ENCODE results near the gene BTBD19. TPM values are rescaled to one million over a fixed set of nuclear protein-coding genes. Genes with fewer than 3 reads are reported as not detected.
A peak's percentile ranks its signal among the peaks of the same experiment; 100 is the strongest.

The BTBD19 gene
- total RNA-seq, 1 donor from 2014 or later = 1.4 TPM

DNA sequence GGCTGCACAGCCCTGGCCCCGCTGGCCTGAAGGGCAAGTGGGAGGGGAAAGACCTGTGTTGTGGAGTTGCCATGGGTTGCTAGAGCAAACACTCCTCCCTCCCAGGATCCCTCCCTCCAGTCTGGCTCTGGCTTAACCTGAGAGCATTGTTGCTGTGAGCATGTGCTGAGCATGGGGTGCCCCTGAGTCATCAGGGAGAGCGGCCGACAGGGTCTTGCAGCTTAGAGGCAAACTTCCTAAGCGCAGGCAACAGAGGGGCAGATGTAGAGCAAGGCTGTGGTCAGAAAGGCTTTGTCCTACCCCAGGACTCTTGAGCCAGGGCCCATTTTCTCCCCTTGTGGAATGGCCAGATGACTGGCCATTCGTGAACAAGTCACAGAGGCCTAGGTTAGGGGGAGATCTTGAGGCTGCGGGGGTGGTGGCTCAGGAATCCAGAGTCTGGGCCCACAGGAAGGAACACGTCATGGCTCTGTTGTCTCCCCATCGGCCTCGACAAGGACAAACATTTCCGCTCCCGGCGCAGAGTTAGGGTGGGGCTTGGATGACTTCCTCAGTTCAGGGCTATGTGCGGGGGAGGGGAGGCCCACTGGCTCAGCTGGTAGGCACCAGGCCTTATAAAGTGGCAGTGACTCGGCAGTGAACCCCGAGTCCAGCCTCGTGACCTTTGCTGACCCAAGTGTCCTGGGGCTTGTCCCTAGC is 810 bp upstream of the BTBD19 start:
- Histone ChIP-seq H3K4me3 (no peak overlapping the region), H3K4me2 (peak overlapping the region; percentile 71), H4K20me1 (ENCODE audit: low read depth) (peaks cover 1% of the 10 kb centered on the region), H3K9ac (no peak overlapping the region), H3K4me1 (peaks cover 44% of the 10 kb centered on the region), H3F3A (ENCODE audit: low read depth) (peaks cover 20% of the 10 kb centered on the region), H3K36me3 (no peaks in the 10 kb centered on the region), H3K27ac (peak overlapping the region; percentile 18), H3K79me2 (ENCODE audit: low read depth) (no peaks in the 10 kb centered on the region), H3K27me3 (no peaks in the 10 kb centered on the region), H2AFZ (replicated peaks) (no peak overlapping the region), H3K9me3 (ENCODE audit: low read depth) (no peaks in the 10 kb centered on the region)
- DNase-seq (ENCODE audit: low spot score) = peak; percentile 79
- TF ChIP-seq CTCF (IDR thresholded peaks at IDR 0.05) = no peak
- no peak for TF ChIP-seq EZH2 (IDR thresholded peaks at IDR 0.05)
- TF ChIP-seq EZH2phosphoT487 (IDR thresholded peaks at IDR 0.05) = no peak
- Mint-ChIP-seq H3K9me3 (no peaks in the 10 kb centered on the region), H3K4me3 (peak overlapping the region; percentile 78), H3K4me1 (peaks cover 64% of the 10 kb centered on the region), H3K36me3 (peaks cover 9% of the 10 kb centered on the region), H3K27me3 (ENCODE audit: insufficient read depth, low read depth) (peaks cover 15% of the 10 kb centered on the region), H3K27ac (peak overlapping the region; percentile 100)

DNA sequence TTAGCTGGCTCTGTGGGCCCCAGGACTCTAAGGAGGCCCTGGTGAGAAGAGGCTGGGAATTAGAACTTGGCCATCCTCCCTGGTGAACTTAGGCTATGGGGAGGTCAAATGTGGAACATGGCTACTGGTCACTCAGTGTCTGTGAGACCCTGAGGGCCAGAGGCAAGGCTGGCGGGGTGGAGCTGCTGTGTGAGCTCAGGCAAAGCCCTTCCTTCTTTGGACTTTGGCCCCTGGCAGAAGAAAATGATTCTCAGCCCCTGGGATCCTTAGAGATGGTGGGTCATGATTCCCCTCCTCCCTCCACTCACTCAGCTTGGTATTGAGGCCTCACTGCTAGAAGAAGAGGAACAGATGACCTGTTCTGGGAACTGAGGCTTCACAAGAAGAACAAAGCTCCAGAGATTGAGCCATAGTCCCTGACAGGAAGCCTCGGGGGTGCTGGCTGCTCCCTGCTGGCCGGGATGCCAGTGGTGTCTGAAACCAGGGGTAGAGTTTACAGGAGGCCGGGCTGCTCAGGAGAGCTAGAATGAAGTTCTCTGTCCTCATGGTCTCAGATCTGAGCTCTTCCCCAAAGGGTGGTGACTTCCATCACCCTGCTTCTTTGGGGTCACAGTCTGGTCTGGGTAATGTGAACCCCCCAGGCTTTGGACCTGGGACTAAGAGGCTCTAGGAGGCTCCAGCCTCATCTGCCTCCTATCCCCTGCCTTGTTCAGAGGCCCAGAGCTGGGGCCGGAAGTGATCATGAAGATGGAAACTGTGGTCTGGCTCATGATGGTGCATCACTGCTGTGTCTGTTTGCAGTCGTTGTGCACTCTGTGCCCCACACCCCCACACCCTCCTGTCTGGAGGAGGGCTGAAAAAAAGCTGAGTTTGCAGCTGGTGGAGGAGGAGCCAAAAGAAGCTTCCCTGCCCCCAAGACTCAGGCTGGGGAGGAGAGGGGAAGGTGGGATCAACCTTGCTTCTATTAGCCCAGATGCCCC is 905 bp downstream of the BTBD19 start:
- H3K9me3 Mint-ChIP-seq = no peaks in the 10 kb centered on the region
- no peak overlapping the region for H3K27ac ChIP-seq

More for the DNA sequence above, 905 bp downstream of the BTBD19 start:
- H4K20me1 ChIP-seq (ENCODE audit: low read depth) = no peaks in the 10 kb centered on the region
- no peaks in the 10 kb centered on the region for H3K79me2 ChIP-seq (ENCODE audit: low read depth)
- H3K4me1 Mint-ChIP-seq = peaks cover 60% of the 10 kb centered on the region
- no peaks in the 10 kb centered on the region for H3K36me3 ChIP-seq
- H3K9ac ChIP-seq = no peak overlapping the region
- no peak for DNase-seq (ENCODE audit: low spot score)
- H3K36me3 Mint-ChIP-seq = peaks cover 6% of the 10 kb centered on the region
- peak overlapping the region; percentile 78 for H3K4me3 Mint-ChIP-seq
- peak overlapping the region; percentile 71 for H3K4me2 ChIP-seq
- peak overlapping the region; percentile 17 for H3K4me3 ChIP-seq
- TF ChIP-seq CTCF (IDR thresholded peaks at IDR 0.05) (no peak), EZH2phosphoT487 (IDR thresholded peaks at IDR 0.05) (no peak)
- no peaks in the 10 kb centered on the region for H3K9me3 ChIP-seq (ENCODE audit: low read depth)
- peak overlapping the region; percentile 100 for H3K27ac Mint-ChIP-seq
- no peaks in the 10 kb centered on the region for H3K27me3 ChIP-seq
- H3K27me3 Mint-ChIP-seq (ENCODE audit: insufficient read depth, low read depth) = peaks cover 15% of the 10 kb centered on the region
- peaks cover 50% of the 10 kb centered on the region for H3K4me1 ChIP-seq
- no peak overlapping the region for H2AFZ ChIP-seq (replicated peaks)
- peaks cover 20% of the 10 kb centered on the region for H3F3A ChIP-seq (ENCODE audit: low read depth)

Data from neural progenitor cell (in vitro differentiated cells).